AG10803 (cell line): Measurements from ENCODE around the gene TEX26.

ENCODE experiments used
- DNase-seq: peaks from one replicate; pipeline ENCODE4 v3.0.0; 2010; ENCODE audit warnings: low read depth
- H3K4me3 ChIP-seq: 2 replicates; pipeline ENCODE4 v1.5.1; 2011; ENCODE audit warnings: mild to moderate bottlenecking, low read length, control low read depth
- CTCF ChIP-seq: conservative IDR thresholded peaks from 2 replicates; pipeline ENCODE4 v1.5.1; 2011; ENCODE audit warnings: mild to moderate bottlenecking, low read length, control low read depth, inconsistent platforms

Gene TEX26

GRCh38 chr13:30984620-30985019 lies 52.2 kb downstream of the TEX26 start:
- TF ChIP-seq CTCF = no peak
- DNase-seq = no peak
- no peak overlapping the region for H3K4me3 ChIP-seq

GRCh38 chr13:30985637-30986205 lies 53.3 kb downstream of the TEX26 start:
- peak; percentile 40 for DNase-seq
- H3K4me3 ChIP-seq = no peak overlapping the region
- TF ChIP-seq CTCF = no peak

- no peak for DNase-seq
- no peak for TF ChIP-seq CTCF
Measured at GRCh38 chr13:30991184-30991583, 58.7 kb downstream of the TEX26 start.

GRCh38 chr13:30991922-30992321 lies 59.5 kb downstream of the TEX26 start:
- DNase-seq = no peak
- no peak for TF ChIP-seq CTCF
- H3K4me3 ChIP-seq = no peak overlapping the region

More at GRCh38 chr13:30991184-30991583, 58.7 kb downstream of the TEX26 start:
- H3K4me3 ChIP-seq = no peak overlapping the region

GRCh38 chr13:30995331-30995730 lies 62.9 kb downstream of the TEX26 start:
- no peak for TF ChIP-seq CTCF
- no peak overlapping the region for H3K4me3 ChIP-seq
- no peak for DNase-seq

GRCh38 chr13:30997697-30998096 lies 65.2 kb downstream of the TEX26 start:
- no peak for TF ChIP-seq CTCF
- DNase-seq = no peak
- H3K4me3 ChIP-seq = no peak overlapping the region

GRCh38 chr13:30998136-30999088 lies 66.0 kb downstream of the TEX26 start:
- TF ChIP-seq CTCF = no peak
- DNase-seq = peak; percentile 58
- no peak overlapping the region for H3K4me3 ChIP-seq
